NCI-H2081 (cell line): ENCODE measurements around the gene ESR1.
"Not testable (repeated sequence)": the region's sequence is repeated elsewhere in the genome, so short reads cannot be mapped to it uniquely, and the experiment has no call there.

Experiments used
- DNase-seq, 2 experiments: peaks; one replicate each; lab custom pipeline; 2025; lab: John Stamatoyannopoulos, UW

The ESR1 gene

DNA sequence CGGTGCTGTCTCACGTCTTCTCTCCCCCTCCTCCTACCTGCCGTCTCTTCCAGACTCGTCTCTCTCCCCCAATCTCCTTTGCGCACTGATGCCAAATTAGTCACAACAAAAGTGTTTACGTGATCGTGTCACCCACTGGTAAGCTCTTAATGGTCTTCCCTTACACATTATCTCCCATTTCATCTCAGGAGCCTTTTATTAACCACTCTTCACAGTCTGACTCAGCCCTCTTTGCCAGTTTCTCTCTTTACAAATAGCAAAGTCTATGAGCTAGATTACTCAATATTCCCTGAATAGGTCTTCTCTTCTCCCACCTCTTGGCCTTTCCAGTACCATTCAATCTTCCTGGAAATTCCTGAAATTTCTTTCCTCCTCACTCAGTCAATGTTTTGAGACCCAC lies 247.0 kb downstream of the ESR1 start:
- DNase-seq: no peak

DNA sequence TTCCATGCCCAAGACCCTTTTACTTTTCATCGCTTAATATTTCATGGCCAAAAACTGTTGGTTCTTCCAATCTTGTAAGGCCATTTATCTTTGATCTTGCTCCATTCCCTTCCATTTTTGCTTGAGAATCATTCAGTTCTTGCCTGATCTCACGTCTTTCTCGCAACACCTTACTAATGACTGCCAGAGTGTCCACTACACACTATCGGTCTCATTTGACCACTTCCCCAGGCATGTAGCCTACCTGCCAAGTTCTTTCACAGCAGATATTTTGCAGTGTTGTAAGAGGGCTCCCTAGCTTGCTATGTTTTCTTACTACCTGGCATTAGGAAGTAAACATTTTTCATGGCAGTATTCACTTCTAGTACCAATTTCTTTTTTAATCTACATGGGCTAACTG lies 248.0 kb downstream of the ESR1 start:
- DNase-seq: no peak

DNA sequence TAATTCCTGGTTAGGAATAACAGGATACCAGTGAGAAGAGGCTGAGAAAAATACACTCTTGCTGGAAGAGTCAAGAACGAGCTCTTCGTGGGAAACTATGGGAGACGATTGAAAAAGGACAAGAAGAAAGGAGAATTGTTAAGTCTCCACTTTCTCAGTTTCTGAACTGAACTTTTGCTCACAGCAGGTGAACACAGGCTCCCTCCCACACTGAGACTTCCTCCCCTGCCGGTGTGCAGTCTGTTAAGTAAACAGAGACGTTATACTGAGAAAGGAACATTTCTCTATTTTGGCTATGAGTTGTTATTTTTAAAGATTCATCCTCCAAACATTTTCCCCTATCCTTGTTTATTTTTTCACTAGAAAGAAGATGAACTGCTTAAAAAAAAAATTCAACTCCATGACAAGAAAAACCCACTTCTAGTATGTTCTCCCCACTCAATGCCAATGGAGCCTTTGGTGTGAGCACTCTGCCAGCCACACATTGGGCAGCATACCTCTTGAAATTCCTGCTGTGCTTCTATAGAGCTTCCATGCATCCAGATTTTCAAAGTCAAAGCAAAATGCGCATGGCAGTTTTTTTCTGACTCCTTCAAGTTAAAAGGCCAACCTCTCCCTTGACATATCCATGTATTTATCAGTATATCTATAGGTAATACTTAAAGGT lies 250.5 kb downstream of the ESR1 start:
- no peak for DNase-seq

DNA sequence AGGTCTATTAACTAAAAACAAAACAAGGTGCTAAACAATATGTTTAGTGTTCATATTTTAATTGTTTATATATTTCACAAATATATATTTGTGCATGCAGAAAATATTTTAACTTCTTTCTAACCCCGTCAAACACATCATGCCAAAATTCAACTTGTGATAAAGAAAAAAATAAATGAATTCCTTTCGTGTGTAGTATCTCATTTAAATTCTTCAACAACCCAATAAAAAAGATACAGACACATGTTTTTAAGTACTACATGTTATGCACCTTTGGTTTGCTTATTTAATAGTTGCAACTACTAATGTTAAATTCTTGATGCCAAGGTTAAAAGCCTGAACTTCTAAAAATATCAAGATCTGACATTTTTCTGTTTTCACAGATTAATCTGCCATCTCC lies 252.4 kb downstream of the ESR1 start:
- DNase-seq: no peak

DNA sequence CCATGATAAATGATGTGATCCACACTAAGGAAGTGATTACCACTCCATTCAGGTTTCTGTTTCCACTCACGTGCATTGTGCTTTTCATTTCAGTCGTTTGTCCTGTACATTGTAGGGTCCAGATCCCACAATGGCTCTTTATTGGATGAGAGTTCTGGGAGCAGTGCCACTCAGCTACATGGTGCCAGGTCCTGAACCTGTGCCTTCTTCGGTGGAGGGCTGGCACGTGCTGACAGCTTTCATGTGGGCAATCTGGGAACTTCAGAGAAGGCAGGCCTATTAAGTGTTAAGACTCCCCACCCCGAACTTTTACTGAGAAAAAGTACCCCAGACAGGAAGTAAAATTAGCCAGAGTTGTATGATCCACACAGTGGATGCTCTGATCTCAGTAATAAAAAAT lies 255.0 kb downstream of the ESR1 start:
- no peak for DNase-seq

DNA sequence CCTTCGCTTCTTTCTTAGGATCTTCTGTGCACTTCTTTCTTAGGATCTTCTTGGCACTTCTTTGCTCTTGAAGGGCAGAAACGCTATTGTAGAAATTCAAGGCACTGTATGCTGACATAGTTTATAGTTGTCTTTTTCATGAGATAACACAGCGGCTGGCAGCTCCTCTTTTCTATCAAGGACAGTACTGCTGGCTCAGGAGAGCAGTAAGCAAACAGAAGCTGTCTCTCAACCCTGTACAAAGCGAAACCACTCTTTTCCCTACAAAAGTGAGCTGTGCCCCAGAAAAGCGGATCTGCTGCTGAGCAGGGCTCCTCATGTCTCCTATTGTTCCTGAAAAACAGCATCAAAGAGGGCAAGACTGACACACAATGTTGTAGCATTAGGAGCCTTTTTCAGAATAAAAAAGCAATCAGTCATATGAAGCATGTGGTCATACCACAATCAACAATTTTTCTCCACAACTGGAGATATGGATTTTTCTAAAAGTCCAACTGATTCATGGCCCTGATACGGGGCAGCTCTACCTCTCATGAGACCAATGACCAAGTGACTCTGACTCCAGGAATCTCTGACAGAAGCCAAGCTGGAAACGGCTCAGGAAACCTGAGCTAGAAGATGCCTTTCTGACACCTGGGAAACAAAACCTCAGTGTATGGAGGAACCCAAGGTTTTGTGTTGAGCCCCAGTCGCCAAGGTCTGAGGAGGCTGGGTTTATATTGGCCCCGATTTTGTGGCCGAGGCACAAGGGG lies 255.9 kb downstream of the ESR1 start:
- DNase-seq: no peak

DNA sequence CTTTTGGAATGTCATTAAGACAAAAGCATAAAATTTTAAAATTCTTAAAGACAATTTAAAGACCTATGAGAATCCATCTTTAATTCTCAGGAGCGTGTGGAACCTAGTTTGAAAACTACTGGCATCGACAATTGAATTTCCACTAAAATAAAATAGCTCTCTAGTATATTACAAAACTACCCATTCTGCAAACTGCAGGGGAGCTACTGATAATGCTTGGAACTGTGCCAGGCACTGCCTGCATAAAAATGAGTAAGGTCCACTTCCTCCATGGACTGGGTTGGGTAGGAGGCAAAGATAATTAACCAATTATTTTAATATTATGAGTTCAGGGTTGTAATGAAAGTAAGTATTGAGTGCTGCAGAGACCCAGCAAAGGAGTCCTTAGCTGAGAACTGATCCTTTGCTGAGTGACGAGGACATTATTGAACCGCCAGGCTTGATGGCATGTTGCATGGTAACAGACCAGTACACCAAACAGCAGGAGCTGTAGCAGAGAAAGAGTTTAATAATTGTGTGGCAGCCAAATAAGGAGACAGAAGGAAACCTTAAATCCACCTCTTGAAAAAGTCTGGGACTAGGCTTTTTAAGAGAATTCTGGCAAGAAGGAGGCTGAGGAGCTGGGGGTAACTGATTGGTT lies 261.3 kb downstream of the ESR1 start:
- peak in 1 of 2 experiments; percentile 13 for DNase-seq

DNA sequence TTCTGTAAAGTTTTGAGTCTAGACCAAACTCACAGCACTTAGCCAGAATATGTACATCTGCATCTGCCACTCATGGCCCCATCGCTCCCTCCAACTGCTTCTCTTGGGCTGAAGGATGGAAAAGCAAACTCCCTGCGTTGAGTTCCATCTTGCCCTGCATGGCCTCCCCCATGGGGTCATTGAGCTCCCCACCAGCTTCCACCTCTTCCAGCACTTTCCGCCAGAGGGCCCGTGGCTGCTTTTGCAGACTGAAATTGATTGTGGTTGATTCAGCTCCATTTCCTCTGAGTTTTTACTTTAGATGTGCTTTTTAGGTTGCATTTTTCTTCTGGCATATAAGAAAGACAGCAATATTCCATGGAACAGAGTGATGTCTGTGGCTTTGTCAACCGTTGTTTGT lies 263.1 kb downstream of the ESR1 start:
- no peak for DNase-seq

DNA sequence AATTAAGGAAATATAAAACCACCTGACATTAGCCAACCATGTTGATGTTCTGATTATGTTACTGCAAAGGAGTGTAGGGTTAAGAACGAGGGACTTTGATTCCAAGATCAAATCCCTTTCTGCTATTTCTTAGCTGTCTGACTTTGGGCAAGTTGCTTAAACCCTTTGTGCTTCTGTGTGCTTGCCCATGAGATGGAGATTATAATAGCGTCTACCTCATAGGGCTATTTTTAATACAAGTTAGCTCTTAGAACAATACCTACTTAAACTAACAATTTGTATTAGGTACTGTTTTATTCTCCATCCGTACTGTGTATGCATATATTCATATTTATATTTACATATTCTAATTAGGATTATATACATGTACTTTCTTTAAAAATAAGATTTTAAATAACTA lies 263.8 kb downstream of the ESR1 start:
- no peak for DNase-seq

DNA sequence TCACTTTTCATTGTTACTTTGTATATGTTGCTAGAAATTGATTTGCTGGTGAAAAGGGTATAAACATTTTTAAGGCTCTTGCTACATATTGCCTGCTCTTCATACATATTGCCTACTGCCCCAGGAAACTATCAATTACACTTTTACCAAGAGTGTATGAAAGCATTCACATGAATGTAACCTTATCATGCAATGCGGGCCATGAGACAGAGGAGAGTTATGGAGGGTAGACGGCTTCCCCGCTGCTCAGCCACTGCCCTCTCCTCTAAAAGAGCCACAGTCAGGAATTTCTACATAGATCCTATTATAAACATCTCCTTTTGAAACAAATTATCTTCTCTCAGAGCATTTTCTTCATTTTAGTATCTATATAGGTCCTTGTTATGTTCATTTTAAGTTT lies 264.4 kb downstream of the ESR1 start:
- no peak for DNase-seq

DNA sequence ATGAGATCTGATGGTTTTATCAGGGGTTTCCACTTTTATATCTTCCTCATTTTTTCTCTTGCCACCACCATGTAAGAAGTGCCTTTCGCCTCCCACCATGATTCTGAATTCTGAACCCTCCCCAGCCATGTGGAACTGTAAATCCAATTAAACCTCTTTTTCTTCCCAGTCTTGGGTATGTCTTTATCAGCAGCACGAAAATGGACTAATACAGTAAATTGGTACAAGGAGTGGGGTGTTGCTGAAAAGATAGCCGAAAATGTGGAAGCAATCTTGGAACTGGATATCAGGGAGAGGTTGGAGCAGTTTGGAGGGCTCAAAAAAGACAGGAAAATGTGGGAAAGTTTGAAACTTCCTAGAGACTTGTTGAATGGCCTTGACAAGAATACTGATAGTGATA lies 268.8 kb downstream of the ESR1 start:
- not testable (repeated sequence) for DNase-seq

DNA sequence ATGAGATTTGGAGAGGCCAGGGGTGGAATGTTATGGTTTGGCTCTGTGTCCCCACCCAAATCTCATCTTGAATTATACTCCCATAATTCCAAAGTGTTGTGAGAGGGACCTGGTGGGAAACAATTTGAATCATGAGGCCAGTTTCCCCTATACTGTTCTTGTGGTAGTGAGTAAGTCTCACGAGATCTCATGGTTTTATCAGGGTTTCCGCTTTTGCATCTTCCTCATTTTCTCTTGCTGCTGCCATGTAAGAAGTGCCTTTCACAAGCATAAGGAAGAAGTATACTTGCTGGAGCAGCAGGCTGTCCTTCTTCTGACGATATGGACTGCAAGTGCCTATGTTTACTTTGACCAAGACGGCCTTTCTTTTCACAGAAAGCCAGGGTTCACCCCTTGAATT lies 270.5 kb downstream of the ESR1 start:
- DNase-seq: no peak

DNA sequence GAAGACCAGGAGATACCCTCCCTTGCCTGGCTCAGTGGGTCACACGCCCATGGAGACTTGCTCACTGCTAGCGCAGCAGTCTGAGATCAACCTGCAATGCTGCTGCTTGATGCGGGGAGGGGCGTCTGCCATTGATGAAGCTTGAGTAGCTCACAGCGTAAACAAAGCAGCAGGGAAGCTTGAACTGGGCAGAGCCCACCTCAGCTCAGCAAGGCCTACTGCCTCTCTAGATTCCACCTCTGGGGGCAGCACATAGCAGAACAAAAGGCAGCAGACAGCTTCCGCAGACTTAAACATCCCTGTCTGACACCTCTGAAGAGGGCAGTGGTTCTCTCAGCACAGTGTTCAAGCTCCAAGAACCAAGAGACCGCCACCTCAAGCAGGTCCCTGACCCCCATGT lies 271.3 kb downstream of the ESR1 start:
- no peak for DNase-seq

DNA sequence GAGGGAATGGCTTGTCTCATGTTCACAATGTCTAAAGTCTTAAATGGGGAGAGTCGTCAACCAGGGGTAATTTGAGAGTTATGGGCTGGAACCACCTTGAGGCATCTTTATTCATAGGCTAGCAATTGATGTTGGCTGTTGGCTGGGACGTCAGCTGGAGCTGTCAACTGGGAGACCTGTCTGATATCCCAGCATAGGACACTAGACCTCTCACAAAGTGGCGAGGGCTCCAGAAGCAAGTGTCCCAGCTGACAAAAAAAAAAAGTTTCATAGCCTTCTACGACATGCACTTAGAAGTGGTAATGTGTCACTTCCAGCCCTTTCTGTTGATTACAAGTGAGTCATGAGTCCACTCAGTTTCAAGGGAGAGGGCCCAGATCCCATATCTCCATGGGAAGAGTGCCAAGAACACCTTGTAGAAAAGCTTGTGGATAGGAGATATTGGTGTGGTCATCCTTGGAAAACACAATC lies 278.0 kb downstream of the ESR1 start:
- no peak for DNase-seq

DNA sequence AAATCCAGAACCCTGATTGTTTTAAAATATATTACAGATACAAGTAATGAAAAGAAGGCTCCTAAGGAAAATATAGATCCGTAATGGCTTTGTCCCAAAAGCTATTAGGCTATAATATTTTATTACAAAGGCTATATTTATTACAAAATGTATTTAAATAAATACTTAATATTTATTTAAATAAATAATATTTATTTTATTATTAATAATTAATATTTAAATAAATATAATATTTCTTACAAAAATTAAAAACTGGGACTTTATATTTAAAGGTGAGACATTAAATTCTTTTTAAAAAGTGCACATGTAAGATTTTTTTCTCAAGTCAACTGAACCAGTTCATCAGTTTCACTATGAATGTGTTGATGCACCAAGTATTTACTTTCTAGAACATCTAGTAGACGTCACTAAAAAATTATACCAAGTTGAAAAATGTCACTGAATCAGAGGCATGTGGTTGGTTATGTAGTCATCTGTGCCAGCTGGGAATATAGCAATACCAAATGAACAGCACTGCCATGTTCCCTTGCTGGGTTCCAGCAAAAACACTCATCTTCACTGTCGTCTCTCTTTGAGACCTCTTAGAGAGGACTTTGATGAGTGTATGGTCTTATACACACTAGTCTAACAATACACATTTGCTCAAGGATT lies 278.9 kb downstream of the ESR1 start:
- DNase-seq: no peak

DNA sequence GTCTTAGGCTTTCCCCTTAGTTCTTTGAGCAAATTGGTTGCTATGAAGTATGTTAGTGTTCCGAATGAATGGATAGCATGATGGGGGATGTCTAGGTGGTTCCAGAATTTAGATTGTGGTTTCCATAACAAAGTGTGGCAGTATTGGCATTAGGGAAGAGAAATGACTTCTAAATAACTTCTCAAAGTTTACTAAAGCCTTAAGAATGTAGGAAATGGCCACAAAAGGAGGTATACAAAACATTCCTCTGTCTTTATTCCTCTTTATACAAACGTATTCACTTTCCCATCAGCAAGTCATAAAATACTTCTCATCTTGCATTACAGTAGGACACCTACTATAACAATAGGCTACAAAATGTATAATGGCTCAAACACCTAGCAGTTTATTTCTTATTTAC lies 279.6 kb downstream of the ESR1 start:
- DNase-seq: no peak

DNA sequence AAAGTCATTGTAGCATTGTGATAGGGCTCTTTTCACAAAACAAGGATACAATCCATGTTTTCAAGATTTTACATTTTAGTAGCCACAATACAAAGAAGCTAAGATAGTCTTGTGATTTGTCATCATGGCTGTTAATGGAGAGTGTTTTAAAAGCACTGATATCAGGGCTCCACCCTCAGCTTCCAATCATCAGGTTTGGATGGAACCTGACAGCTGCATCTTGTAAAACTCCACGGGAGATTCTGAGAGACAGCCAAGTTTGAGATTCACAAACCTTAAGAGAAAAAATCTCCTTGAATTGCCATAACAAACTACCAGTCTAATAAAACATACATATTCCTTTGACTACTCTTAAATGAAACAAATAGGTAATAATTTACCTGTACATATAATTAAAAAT lies 280.2 kb downstream of the ESR1 start:
- no peak for DNase-seq

DNA sequence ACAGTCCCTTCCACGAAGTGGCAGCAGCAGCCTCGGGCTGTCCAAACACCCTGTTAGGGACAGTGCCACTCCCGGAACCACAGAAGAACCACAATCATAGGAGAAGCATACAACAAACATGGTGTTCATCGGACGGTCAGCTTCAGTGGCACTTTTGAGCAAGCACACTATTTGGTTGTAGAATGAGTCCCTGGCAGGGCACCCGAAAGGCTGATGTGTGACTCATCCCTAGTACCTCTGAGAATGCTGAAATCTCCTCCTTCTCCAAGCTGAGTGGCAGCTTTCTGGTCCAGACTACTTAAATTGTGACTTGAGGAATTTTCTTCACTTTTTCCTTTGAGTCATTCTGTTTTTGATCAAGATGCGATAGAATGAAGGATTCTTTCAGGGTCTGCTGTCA lies 282.5 kb downstream of the ESR1 start:
- no peak for DNase-seq

DNA sequence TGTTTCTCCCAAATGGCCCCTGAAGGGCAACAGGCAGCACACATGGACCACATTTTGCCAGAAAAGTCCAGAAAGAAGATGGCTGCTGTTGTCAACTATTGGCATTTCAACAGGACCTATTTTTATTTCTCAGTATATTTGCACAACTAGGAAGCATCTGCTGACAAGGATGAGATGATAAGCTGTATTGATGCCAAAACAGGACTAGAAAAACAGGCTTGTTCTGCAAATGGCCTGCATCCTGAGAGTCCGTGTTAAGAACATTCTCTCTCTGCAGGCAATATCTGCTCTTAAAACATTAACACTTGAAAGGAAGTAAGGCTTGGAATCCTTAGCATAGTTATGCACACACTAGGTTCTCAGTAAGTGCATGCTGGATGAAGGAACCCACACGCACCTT lies 283.7 kb downstream of the ESR1 start:
- no peak for DNase-seq

DNA sequence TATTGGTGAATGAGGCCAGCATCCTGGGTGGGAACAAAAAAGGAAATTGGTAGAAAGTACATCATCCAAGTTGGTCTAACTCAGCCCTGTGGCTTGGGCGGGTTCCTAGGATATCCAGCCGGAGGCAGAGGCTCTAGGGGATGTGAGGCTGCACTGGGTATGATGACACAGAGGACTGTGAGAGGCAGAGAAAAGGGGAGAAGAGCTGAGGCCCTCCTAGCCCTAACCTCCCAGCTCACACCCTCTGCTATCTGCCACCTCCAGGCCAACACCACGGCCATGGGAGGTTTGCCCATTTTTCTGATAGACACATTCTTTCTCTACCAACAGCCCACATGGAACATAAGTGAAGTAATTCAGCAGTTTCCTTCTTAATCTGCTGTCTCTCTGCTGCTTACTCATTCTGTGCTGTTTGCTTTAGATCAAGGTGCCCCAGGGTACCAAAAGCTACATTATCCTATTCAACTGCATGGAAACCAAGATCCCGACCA lies 284.4 kb downstream of the ESR1 start:
- DNase-seq: no peak

DNA sequence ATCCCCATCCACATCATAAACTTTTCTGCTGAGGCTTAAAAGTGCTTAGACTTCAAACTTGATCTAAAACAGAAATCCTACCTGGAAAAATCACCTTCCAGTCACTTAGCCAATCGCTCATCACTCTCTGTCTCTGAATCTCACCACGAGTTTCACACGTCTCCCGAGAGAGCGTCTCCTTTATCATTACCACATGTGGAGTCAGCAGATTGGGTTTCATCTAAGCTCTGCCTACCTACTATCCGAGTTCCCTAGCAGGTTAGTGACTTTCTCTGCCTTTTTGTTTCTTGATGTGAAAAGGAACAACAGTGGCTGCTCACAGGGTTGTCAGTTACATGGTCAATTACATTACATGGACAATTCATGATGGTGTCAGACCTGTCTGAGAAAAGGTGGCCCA lies 286.2 kb downstream of the ESR1 start:
- no peak for DNase-seq

DNA sequence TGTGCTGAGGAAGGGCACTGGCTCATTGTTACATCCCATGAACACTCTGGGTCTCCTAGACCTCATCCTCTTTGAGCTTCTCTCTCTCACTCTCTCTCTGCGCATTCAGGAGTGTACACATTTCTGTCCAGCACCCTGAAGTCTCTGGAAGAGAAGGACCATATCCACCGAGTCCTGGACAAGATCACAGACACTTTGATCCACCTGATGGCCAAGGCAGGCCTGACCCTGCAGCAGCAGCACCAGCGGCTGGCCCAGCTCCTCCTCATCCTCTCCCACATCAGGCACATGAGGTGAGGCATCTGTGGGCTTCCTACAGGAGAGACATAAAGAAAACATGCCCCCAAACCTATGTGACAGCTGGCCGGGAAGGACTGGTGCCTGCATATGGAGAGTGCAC lies 286.8 kb downstream of the ESR1 start:
- no peak for DNase-seq
